GM23248 (cell line): ENCODE measurements around the gene ZDHHC3. TPM values are rescaled to one million over a fixed set of nuclear protein-coding genes. Genes with fewer than 3 reads are reported as not detected.

Source experiments
- DNase-seq: peaks from one replicate; pipeline ENCODE4 v3.0.0-alpha.2; 2015
- H2AFZ ChIP-seq: fragments of 200-600 bp; sonication (generic); 2 replicates; pipeline ENCODE4 v1.6.1; 2016; ENCODE audit warnings: antibody characterized with exemption
- H3F3A ChIP-seq: fragments of 200-600 bp; sonication (generic); 2 replicates; pipeline ENCODE4 v1.6.1; 2016; ENCODE audit warnings: mild to moderate bottlenecking, antibody characterized with exemption, mixed run types; ENCODE audit not compliant: insufficient read depth
- H3K27ac ChIP-seq: fragments of 200-600 bp; sonication (generic); 2 replicates; pipeline ENCODE4 v1.5.1; 2016; ENCODE audit warnings: mild to moderate bottlenecking
- H3K27me3 ChIP-seq: fragments of 200-600 bp; sonication (generic); replicated peaks from 2 replicates; pipeline ENCODE4 v1.6.1; 2016; ENCODE audit warnings: mild to moderate bottlenecking; ENCODE audit not compliant: insufficient read depth
- H3K36me3 ChIP-seq: fragments of 200-600 bp; sonication (generic); 2 replicates; pipeline ENCODE4 v1.6.1; 2016; ENCODE audit warnings: low read depth, mild to moderate bottlenecking
- H3K4me1 ChIP-seq: fragments of 200-600 bp; sonication (generic); 2 replicates; pipeline ENCODE4 v1.6.1; 2016; ENCODE audit warnings: mild to moderate bottlenecking; ENCODE audit not compliant: insufficient read depth
- H3K4me2 ChIP-seq: fragments of 200-600 bp; sonication (generic); one replicate; pipeline ENCODE4 v1.6.1; 2016; ENCODE audit warnings: mild to moderate bottlenecking; ENCODE audit not compliant: unreplicated experiment
- H3K4me3 ChIP-seq: fragments of 200-600 bp; sonication (generic); 2 replicates; pipeline ENCODE4 v1.5.1; 2016; ENCODE audit warnings: mild to moderate bottlenecking
- H3K79me2 ChIP-seq: fragments of 200-600 bp; sonication (generic); 2 replicates; pipeline ENCODE4 v1.6.1; 2016; ENCODE audit warnings: mild to moderate bottlenecking; ENCODE audit not compliant: insufficient read depth
- H3K9ac ChIP-seq: fragments of 200-600 bp; sonication (generic); 2 replicates; pipeline ENCODE4 v1.6.1; 2016; ENCODE audit warnings: mild to moderate bottlenecking
- H3K9me2 ChIP-seq: fragments of 200-600 bp; sonication (generic); 2 replicates; pipeline ENCODE4 v1.6.1; 2016; ENCODE audit warnings: mixed run types, mild to moderate bottlenecking, moderate library complexity; ENCODE audit not compliant: insufficient read depth
- H3K9me3 ChIP-seq: fragments of 200-600 bp; sonication (generic); one replicate; pipeline ENCODE4 v1.6.1; 2017; ENCODE audit warnings: low read depth
- H4K20me1 ChIP-seq: fragments of 200-600 bp; sonication (generic); 2 replicates; pipeline ENCODE4 v1.6.0; 2016; ENCODE audit not compliant: insufficient read depth
- EZH2 ChIP-seq: fragments of 200-600 bp; sonication (generic); IDR thresholded peaks from 2 replicates; pipeline ENCODE4 v1.6.1; 2018; ENCODE audit warnings: antibody characterized with exemption, mild to moderate bottlenecking; ENCODE audit not compliant: insufficient read depth, poor library complexity, severe bottlenecking
- EZH2phosphoT487 ChIP-seq: fragments of 200-600 bp; sonication (generic); IDR thresholded peaks from 2 replicates; pipeline ENCODE4 v1.6.1; 2018; ENCODE audit warnings: antibody characterized with exemption, moderate library complexity, mild to moderate bottlenecking, low read depth; ENCODE audit not compliant: insufficient read depth
- WGBS, 2 experiments: methylation state at CpG; one replicate each; pipeline ENCODE4 v1.1.6; 2015 to 2017; ENCODE audit warnings: low lambda C conversion rate in 2 of 2, low coverage in 1 of 2; ENCODE audit errors: missing lambda C conversion rate in 2 of 2; 5-methylcytosine and 5-hydroxymethylcytosine counted together
- in situ Hi-C: fragments of 300-500 bp; cut with MboI; formaldehyde crosslinking; loops from 2 replicates; pipeline ENCODE4 v1.15.0; 2020
- polyA plus RNA-seq: library from polyadenylated mRNA; unstranded; fragments of >200 nt; fragmentation: Nextera tagmentation; extraction: Ambion mirVana; gene quantifications from 2 replicates; pipeline ENCODE4 v1.2.1, GENCODE V29; 2016
- total RNA-seq: library from RNA; depleted of rRNA; stranded (reverse); fragments of >200 nt; shearing (Covaris generic); gene quantifications from 2 replicates; pipeline ENCODE4 v1.2.3, GENCODE V29; 2014

The ZDHHC3 gene
- total and polyA plus RNA-seq, 2 experiments from 2014 or later = 48.7 to 76.2 TPM

- Histone ChIP-seq H3K27ac (no peak overlapping the region), H4K20me1 (no peaks in the 10 kb centered on the region; the same call in 1 of the 2 replicates), H3K79me2 (peaks cover 93% of the 10 kb centered on the region), H3K36me3 (no peaks in the 10 kb centered on the region), H3K27me3 (no peaks in the 10 kb centered on the region), H3K9me3 (no peaks in the 10 kb centered on the region), H3F3A (no peaks in the 10 kb centered on the region), H3K4me2 (no peak overlapping the region), H2AFZ (no peak overlapping the region), H3K4me3 (no peak overlapping the region), H3K9ac (no peak overlapping the region), H3K9me2 (no peaks in the 10 kb centered on the region), H3K4me1 (peaks cover 5% of the 10 kb centered on the region; the same call in 1 of the 2 replicates)
- in situ Hi-C loops = no loop called here
- 93 to 94% methylated on average over 3 of the region's 3 CpGs for WGBS, 2 experiments
- no peak for DNase-seq
- TF ChIP-seq EZH2phosphoT487 (no peak), EZH2 (no peak)
Measured at GRCh38 chr3:44970926-44971490, 5.0 kb downstream of the ZDHHC3 start.

- Histone ChIP-seq H3K4me1 (peaks cover 5% of the 10 kb centered on the region; the same call in 1 of the 2 replicates), H3K79me2 (peaks cover 98% of the 10 kb centered on the region), H3K4me2 (no peak overlapping the region), H4K20me1 (no peaks in the 10 kb centered on the region; the same call in 1 of the 2 replicates), H3K27ac (no peak overlapping the region), H2AFZ (no peak overlapping the region), H3K9me3 (no peaks in the 10 kb centered on the region), H3K4me3 (no peak overlapping the region), H3K27me3 (no peaks in the 10 kb centered on the region), H3K9me2 (no peaks in the 10 kb centered on the region), H3K36me3 (no peaks in the 10 kb centered on the region), H3K9ac (no peak overlapping the region), H3F3A (no peaks in the 10 kb centered on the region)
- WGBS, 2 experiments = 87 to 94% methylated on average over 2 of the region's 2 CpGs
- TF ChIP-seq EZH2phosphoT487 (no peak), EZH2 (no peak)
- no peak for DNase-seq
- in situ Hi-C loops = no loop called here
Measured at GRCh38 chr3:44969828-44970179, 6.2 kb downstream of the ZDHHC3 start.

- no peak for DNase-seq
- H3K4me1 ChIP-seq = peaks cover under 1% of the 10 kb centered on the region; the same call in 1 of the 2 replicates
- H3K9me3 ChIP-seq = no peaks in the 10 kb centered on the region
- WGBS, 2 experiments = 96% methylated on average over 5 of the region's 5 CpGs
- H4K20me1 ChIP-seq = no peaks in the 10 kb centered on the region; the same call in 1 of the 2 replicates
- no peaks in the 10 kb centered on the region for H3K9me2 ChIP-seq
- H2AFZ ChIP-seq = no peak overlapping the region
- H3K27me3 ChIP-seq = no peaks in the 10 kb centered on the region
- H3K9ac ChIP-seq = no peak overlapping the region
- no peaks in the 10 kb centered on the region for H3F3A ChIP-seq
- H3K4me3 ChIP-seq = no peak overlapping the region
- no peak overlapping the region for H3K4me2 ChIP-seq
- TF ChIP-seq EZH2 = no peak
- TF ChIP-seq EZH2phosphoT487 = no peak
- peaks cover 98% of the 10 kb centered on the region for H3K79me2 ChIP-seq
- H3K27ac ChIP-seq = no peak overlapping the region
- H3K36me3 ChIP-seq = no peaks in the 10 kb centered on the region
- in situ Hi-C loops = no loop called here
Measured at GRCh38 chr3:44969154-44969827, 6.7 kb downstream of the ZDHHC3 start.

DNA sequence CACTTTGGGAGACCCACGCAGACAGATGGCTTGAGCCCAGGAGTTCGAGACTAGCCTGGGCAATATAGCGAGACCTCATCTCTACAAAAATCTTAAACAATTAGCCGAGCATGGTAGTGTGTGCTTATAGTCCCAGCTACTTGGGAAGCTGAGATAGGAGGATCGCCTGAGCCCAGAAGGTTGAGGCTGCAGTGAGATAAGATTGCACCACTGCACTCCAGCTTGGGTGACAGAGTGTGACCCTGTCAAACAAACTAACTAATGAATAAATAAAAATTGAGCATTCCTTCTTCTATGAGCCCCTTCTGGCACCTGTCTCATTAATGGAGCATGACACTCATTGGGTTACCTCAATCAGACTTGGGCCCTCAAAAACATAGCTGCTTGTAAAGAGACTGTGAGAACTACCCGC, 7.5 kb downstream of the ZDHHC3 start:
- in situ Hi-C loops = no loop called here
- Histone ChIP-seq H3K9ac (no peak overlapping the region), H3K9me2 (no peaks in the 10 kb centered on the region), H2AFZ (no peak overlapping the region), H3K4me2 (no peak overlapping the region), H4K20me1 (no peaks in the 10 kb centered on the region; the same call in 1 of the 2 replicates), H3F3A (no peaks in the 10 kb centered on the region), H3K4me1 (no peaks in the 10 kb centered on the region), H3K36me3 (no peaks in the 10 kb centered on the region), H3K79me2 (peaks cover 98% of the 10 kb centered on the region), H3K27me3 (no peaks in the 10 kb centered on the region), H3K27ac (no peak overlapping the region), H3K4me3 (no peak overlapping the region), H3K9me3 (no peaks in the 10 kb centered on the region)
- no peak for DNase-seq
- 94 to 95% methylated on average over 6 of the region's 6 CpGs for WGBS, 2 experiments
- no peak for TF ChIP-seq EZH2
- TF ChIP-seq EZH2phosphoT487 = no peak
